ENCODE results near the gene IRX5.

IRX5 gene

GRCh38 chr16:54921206-54921824 is 9.3 kb upstream of the IRX5 start:
- no peak for TF ChIP-seq CTCF (IDR thresholded peaks at IDR 0.05; ENCODE audit: borderline replicate concordance, control extremely low read depth, extremely low read depth, insufficient read depth, missing control alignments)
- DNase-seq (ENCODE audit: low spot score), result no peak
- in situ Hi-C loops (cut with MboI; ENCODE audit: low sequenced_read_pairs, unreplicated experiment), result no loop called here

- DNase-seq (ENCODE audit: low spot score), result no peak
- no peak for TF ChIP-seq CTCF (IDR thresholded peaks at IDR 0.05; ENCODE audit: borderline replicate concordance, control extremely low read depth, extremely low read depth, insufficient read depth, missing control alignments)
- in situ Hi-C loops (cut with MboI; ENCODE audit: low sequenced_read_pairs, unreplicated experiment), result no loop called here
Measured at GRCh38 chr16:54923055-54923473, 7.6 kb upstream of the IRX5 start.

GRCh38 chr16:54923988-54924387 is 6.7 kb upstream of the IRX5 start:
- in situ Hi-C loops (cut with MboI; ENCODE audit: low sequenced_read_pairs, unreplicated experiment), result no loop called here
- no peak for DNase-seq (ENCODE audit: low spot score)
- TF ChIP-seq CTCF (IDR thresholded peaks at IDR 0.05; ENCODE audit: borderline replicate concordance, control extremely low read depth, extremely low read depth, insufficient read depth, missing control alignments), result no peak

- no peak for TF ChIP-seq CTCF (IDR thresholded peaks at IDR 0.05; ENCODE audit: borderline replicate concordance, control extremely low read depth, extremely low read depth, insufficient read depth, missing control alignments)
- in situ Hi-C loops (cut with MboI; ENCODE audit: low sequenced_read_pairs, unreplicated experiment), result loop anchor here (25.0 kb wide), 1 partner anchor 639 kb away; the partner anchor contains the start of gene IRX3
- no peak for DNase-seq (ENCODE audit: low spot score)
Measured at GRCh38 chr16:54926166-54926838, 4.4 kb upstream of the IRX5 start.

GRCh38 chr16:54927125-54928015 is 3.3 kb upstream of the IRX5 start:
- in situ Hi-C loops (cut with MboI; ENCODE audit: low sequenced_read_pairs, unreplicated experiment), result loop anchor here (25.0 kb wide), 1 partner anchor 640 kb away; the partner anchor contains the start of gene IRX3
- DNase-seq (ENCODE audit: low spot score), result no peak
- TF ChIP-seq CTCF (IDR thresholded peaks at IDR 0.05; ENCODE audit: borderline replicate concordance, control extremely low read depth, extremely low read depth, insufficient read depth, missing control alignments), result no peak

- no peak for TF ChIP-seq CTCF (IDR thresholded peaks at IDR 0.05; ENCODE audit: borderline replicate concordance, control extremely low read depth, extremely low read depth, insufficient read depth, missing control alignments)
- DNase-seq (ENCODE audit: low spot score), result no peak
- in situ Hi-C loops (cut with MboI; ENCODE audit: low sequenced_read_pairs, unreplicated experiment), result loop anchor here (25.0 kb wide), 1 partner anchor 641 kb away; the partner anchor contains the start of gene IRX3
Measured at GRCh38 chr16:54928016-54928356, 2.7 kb upstream of the IRX5 start.

Data from GM13976 (cell line).